Skeletal muscle satellite cell (primary cell): ENCODE measurements around the gene IER3.
A peak's percentile ranks its signal among the peaks of the same experiment; 100 is the strongest.

Source experiments
- H3K27me3 ChIP-seq: 2 replicates; pipeline ENCODE4 v1.7.0; 2013; ENCODE audit warnings: low read length; ENCODE audit not compliant: control insufficient read depth, insufficient read depth
- H3K36me3 ChIP-seq: 2 replicates; pipeline ENCODE4 v1.7.0; 2013; ENCODE audit warnings: mild to moderate bottlenecking, control low read depth, low read length; ENCODE audit not compliant: insufficient read depth
- H3K4me1 ChIP-seq: 2 replicates; pipeline ENCODE4 v1.7.0; 2013; ENCODE audit warnings: low read length; ENCODE audit not compliant: control insufficient read depth, insufficient read depth
- H3K4me2 ChIP-seq: 2 replicates; pipeline ENCODE4 v1.7.0; 2013; ENCODE audit warnings: mild to moderate bottlenecking, low read length
- H3K4me3 ChIP-seq: 2 replicates; pipeline ENCODE4 v1.7.0; 2013; ENCODE audit warnings: low read length
- H3K9ac ChIP-seq: 2 replicates; pipeline ENCODE4 v1.7.0; 2013; ENCODE audit warnings: mild to moderate bottlenecking, low read depth, low read length, moderate library complexity
- H3K9me3 ChIP-seq: replicated peaks from 2 replicates; pipeline ENCODE4 v1.7.0; 2013; ENCODE audit warnings: mild to moderate bottlenecking, control low read depth, low read length

Gene IER3

DNA sequence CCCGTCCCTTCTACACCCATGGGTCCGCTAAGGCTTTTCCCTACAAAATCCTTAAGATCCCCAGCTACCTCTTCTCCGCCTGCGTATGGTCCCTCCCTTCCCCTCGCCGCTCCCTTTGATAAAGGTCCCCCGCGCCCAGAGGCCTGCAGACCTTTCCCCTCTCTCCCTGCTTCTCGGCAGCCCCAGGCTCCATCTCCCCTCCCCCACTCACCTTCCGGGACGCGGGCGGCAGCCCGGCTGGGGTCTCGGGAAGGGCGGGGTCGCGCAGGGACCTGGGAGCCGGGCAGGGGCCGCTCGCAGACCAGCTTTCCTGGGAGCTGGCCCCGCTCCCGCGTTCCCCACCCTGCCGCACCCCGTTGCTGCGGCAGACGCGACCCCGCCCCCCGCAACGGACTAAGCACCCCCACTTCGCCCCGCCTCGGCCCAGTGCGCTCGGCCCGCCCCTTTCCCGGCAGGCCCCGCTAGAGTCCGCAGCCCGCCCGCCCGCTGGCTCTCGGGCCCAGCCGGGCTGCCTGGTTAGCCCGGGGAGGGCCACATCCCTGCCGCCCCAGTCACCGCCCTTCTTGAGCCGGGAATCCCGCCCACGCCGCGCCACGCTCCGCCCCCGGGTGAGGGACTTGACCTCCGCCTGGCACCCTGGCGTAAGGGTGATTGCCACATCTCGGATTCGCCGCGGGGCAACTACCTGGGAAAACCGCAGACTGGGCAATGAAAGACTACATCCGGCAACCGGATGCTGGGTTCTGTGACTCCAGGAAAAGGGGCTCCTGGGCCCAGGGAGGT, 1.8 kb downstream of the IER3 start, which contains the start of gene FLOT1:
Gene FLOT1 (minus strand): TSS at position 372 of the 783 bp plus-strand sequence. CDS start 498 bp downstream, outside the sequence.
- peak within 1 kb of the TSS; percentile 88 for H3K9ac ChIP-seq
- peak within 1 kb of the TSS; percentile 87 for H3K4me2 ChIP-seq
- H3K27me3 ChIP-seq = no peaks in the 10 kb centered on the region
- H3K9me3 ChIP-seq = no peaks in the 10 kb centered on the region
- peaks cover 37% of the 10 kb centered on the region for H3K4me1 ChIP-seq
- H3K36me3 ChIP-seq = peaks cover 50% of the 10 kb centered on the region
- peak within 1 kb of the TSS; percentile 81 for H3K4me3 ChIP-seq

DNA sequence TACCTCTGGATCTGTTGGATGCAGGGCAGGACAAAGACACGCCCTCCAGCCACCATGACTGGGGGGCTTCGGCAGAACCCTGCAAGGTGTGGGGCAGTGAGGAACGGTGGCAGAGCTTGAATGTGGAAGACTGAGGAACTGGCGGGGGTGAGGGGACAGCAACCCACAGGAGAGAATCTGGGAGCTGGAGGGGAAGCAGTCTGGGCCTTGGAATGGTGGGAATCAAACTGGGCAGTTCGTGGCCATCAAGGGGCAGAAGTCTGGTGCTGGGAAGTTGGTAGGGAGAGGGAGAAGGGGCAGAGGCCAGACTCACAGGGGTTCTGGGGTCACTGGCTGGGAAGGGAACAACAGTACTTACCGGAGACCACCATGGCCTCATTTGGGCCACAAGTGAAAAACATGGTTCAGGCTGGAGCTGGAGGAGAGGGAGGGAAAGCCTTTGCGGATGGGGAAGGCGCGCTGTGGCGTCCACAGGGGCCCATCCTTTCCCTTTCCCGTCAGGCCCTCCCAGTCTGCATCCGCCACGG, 2.5 kb downstream of the IER3 start:
- no peaks in the 10 kb centered on the region for H3K9me3 ChIP-seq
- H3K4me1 ChIP-seq = peaks cover 31% of the 10 kb centered on the region
- no peaks in the 10 kb centered on the region for H3K27me3 ChIP-seq
- peak overlapping the region; percentile 88 for H3K9ac ChIP-seq
- H3K4me2 ChIP-seq = peak overlapping the region; percentile 87
- peaks cover 56% of the 10 kb centered on the region for H3K36me3 ChIP-seq
- H3K4me3 ChIP-seq = peak overlapping the region; percentile 81

- Histone ChIP-seq H3K4me2 (peak overlapping the region; percentile 87), H3K4me3 (peak overlapping the region; percentile 81), H3K9me3 (no peaks in the 10 kb centered on the region), H3K4me1 (peaks cover 28% of the 10 kb centered on the region), H3K9ac (peak overlapping the region; percentile 88), H3K27me3 (no peaks in the 10 kb centered on the region), H3K36me3 (peaks cover 59% of the 10 kb centered on the region)
Measured at GRCh38 chr6:30741063-30741779, 3.1 kb downstream of the IER3 start.

DNA sequence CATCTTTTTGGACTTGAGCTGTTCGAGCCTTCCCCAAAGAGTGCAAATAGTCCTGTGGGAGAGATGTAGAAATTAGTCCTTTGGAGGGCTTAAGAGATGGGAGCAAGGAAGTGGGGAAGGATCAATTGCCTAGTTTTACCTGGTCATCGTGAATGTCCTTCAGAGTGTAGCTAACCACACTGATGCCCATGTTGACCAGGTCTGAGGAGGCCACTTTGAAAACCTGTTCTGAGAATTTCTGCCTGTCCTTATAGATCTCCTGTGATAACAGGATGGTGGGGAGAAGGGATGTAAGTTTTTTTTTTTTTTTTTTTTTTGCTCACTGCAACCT, 3.8 kb downstream of the IER3 start:
- Histone ChIP-seq H3K9ac (no peak overlapping the region), H3K9me3 (no peaks in the 10 kb centered on the region), H3K27me3 (no peaks in the 10 kb centered on the region), H3K4me2 (no peak overlapping the region), H3K4me1 (peaks cover 28% of the 10 kb centered on the region), H3K36me3 (peaks cover 66% of the 10 kb centered on the region), H3K4me3 (no peak overlapping the region)

DNA sequence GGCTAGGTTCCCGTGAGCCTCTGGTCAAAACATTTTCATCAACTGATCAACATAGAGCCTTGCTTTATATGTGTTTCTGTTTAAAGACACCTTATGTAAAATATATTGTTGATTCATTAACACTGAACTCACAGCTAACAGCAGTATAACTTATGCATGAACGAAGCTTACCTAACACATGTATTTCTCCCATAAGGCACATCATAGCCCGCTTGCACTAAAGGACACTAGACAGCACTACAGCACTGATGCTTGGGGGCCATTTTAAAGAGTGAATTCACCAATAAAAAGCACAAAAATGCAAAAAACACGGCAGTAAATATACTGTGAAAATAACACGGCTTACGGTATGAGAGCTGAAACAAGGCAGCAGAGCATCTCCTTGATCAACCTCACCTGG, 5.8 kb downstream of the IER3 start:
- peaks cover 70% of the 10 kb centered on the region for H3K36me3 ChIP-seq
- H3K4me1 ChIP-seq = peaks cover 22% of the 10 kb centered on the region

DNA sequence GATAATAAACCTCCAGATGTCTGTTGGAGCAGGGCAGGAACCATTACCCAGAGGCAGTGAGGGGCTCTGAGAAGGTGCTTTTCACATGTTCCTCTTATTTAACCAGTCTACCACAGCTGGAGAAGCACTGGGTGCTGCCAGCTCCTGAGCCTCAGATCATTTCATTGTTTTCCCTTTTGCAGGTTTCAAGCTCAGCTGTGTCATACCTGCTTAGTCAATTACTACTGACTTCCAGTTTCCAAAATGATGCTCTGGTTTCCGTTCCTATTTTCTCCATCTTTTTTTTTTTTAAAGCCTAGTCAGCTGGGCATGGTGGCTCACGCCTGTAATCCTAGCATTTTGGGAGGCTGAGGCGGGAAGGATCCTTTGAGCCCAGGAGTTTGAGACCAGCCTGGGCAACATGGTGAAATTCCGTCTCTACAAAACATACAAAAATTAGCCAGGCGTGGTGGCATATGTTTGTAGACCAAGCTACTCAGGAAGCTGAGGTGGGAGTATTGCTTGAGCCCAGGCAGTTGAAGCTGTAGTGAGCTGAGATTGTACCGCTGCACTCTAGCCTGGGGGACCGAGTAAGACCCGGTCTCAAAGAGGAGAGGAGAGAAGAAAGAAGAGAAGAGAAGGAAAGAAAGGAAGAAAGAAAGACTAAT, 8.6 kb downstream of the IER3 start:
- H3K4me3 ChIP-seq = no peak overlapping the region
- H3K36me3 ChIP-seq = peaks cover 77% of the 10 kb centered on the region

More for the DNA sequence above, 5.8 kb downstream of the IER3 start:
- Histone ChIP-seq H3K4me3 (no peak overlapping the region), H3K9ac (no peak overlapping the region), H3K9me3 (no peaks in the 10 kb centered on the region), H3K27me3 (no peaks in the 10 kb centered on the region), H3K4me2 (no peak overlapping the region)

GRCh38 chr6:30732237-30732943, 12.0 kb downstream of the IER3 start:
- Histone ChIP-seq H3K9me3 (no peaks in the 10 kb centered on the region), H3K4me1 (peaks cover 5% of the 10 kb centered on the region), H3K27me3 (no peaks in the 10 kb centered on the region), H3K4me3 (no peak overlapping the region), H3K36me3 (peaks cover 68% of the 10 kb centered on the region), H3K4me2 (no peak overlapping the region), H3K9ac (no peak overlapping the region)

More for the DNA sequence above, 8.6 kb downstream of the IER3 start:
- H3K4me1 ChIP-seq = peaks cover 12% of the 10 kb centered on the region
- no peaks in the 10 kb centered on the region for H3K9me3 ChIP-seq
- H3K9ac ChIP-seq = no peak overlapping the region
- H3K27me3 ChIP-seq = no peaks in the 10 kb centered on the region
- no peak overlapping the region for H3K4me2 ChIP-seq

GRCh38 chr6:30730601-30731435, 13.5 kb downstream of the IER3 start:
- peaks cover 64% of the 10 kb centered on the region for H3K36me3 ChIP-seq
- H3K4me3 ChIP-seq = no peak overlapping the region
- H3K4me2 ChIP-seq = no peak overlapping the region
- H3K27me3 ChIP-seq = no peaks in the 10 kb centered on the region
- no peaks in the 10 kb centered on the region for H3K9me3 ChIP-seq
- no peak overlapping the region for H3K9ac ChIP-seq
- H3K4me1 ChIP-seq = peaks cover 14% of the 10 kb centered on the region

- Histone ChIP-seq H3K9ac (no peak overlapping the region), H3K9me3 (no peaks in the 10 kb centered on the region), H3K4me1 (peaks cover 42% of the 10 kb centered on the region), H3K36me3 (peaks cover 75% of the 10 kb centered on the region), H3K27me3 (no peaks in the 10 kb centered on the region), H3K4me2 (no peak overlapping the region), H3K4me3 (no peak overlapping the region)
Measured at GRCh38 chr6:30727920-30728553, 16.3 kb downstream of the IER3 start.
